ENCODE data around the gene KIRREL1.

DNA sequence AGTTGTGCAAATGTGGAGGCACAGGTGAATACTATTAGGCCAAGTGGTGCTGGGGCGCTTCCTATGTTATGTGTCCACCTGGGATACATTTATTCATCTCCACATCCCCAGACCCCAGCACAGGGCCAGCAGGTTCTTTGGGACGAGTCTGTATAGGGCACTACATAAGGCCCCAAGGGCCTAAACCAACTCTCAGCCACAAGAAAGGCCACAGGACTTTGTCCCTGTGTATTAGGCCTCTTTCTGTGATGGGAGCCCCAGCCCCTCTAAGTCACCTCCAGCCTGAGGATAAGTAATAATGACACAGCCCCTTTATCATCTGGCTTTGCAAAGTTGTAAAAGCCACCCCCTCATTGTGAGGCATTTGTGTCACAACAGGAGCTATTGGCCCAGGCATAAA is 108.0 kb downstream of the KIRREL1 start:
- TF ChIP-seq, protein P1, sequence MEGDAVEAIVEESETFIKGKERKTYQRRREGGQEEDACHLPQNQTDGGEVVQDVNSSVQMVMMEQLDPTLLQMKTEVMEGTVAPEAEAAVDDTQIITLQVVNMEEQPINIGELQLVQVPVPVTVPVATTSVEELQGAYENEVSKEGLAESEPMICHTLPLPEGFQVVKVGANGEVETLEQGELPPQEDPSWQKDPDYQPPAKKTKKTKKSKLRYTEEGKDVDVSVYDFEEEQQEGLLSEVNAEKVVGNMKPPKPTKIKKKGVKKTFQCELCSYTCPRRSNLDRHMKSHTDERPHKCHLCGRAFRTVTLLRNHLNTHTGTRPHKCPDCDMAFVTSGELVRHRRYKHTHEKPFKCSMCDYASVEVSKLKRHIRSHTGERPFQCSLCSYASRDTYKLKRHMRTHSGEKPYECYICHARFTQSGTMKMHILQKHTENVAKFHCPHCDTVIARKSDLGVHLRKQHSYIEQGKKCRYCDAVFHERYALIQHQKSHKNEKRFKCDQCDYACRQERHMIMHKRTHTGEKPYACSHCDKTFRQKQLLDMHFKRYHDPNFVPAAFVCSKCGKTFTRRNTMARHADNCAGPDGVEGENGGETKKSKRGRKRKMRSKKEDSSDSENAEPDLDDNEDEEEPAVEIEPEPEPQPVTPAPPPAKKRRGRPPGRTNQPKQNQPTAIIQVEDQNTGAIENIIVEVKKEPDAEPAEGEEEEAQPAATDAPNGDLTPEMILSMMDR (IDR thresholded peaks at IDR 0.05): no peak
- TF ChIP-seq POLR2A (IDR thresholded peaks at IDR 0.05): no peak

Measured in transverse colon (tissue), 3 donors.